Measurements from ENCODE around the gene DNAH10. TPM values are rescaled to one million over a fixed set of nuclear protein-coding genes. Genes with fewer than 3 reads are reported as not detected.

Gene DNAH10
- total RNA-seq, 1 experiment from 2014 or later, result not detected

DNA sequence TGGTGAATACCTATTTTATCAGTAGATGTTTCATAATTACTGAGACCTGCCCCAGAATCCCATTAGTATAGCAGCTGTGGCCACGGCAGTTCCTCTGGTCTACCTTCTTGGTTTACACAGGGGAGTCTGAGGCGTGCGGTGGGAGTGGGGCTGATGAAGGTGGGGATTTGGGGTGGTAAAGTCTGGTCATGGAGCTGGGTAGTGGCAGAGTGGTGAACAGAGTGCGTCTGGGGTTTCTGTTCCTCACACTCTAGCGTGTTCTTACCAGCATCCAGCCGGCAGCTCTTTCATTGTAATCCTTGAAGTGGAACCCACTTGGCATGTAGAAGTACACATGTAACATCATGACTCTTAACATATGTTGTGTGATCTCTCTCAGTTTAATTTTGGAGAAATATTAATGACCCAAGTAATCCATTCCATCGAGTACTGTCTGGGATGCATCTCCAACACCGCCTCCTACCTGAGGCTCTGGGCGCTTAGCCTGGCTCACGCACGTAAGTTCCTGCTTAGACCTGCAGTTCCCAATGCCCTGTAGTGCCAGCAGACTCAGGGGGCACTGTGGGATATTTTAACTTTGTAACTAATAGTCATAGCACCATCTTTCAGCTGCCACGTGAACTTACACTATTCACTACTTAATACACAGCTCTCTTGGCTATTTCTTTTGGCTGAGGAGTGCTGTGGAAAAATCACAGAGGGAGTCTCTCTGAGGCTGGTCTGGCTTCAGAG lies 7.9 kb upstream of the DNAH10 start:
- Histone ChIP-seq H3K27me3 (ENCODE audit: insufficient read depth, low read depth) (no peaks in the 10 kb centered on the region), H3K27ac (no peak overlapping the region), H3K9me2 (ENCODE audit: insufficient read depth) (no peaks in the 10 kb centered on the region), H2AFZ (no peak overlapping the region), H3K4me2 (no peak overlapping the region), H3K36me3 (ENCODE audit: low read depth) (no peaks in the 10 kb centered on the region; the same call in 1 of the 2 replicates), H3K4me3 (no peak overlapping the region), H4K20me1 (ENCODE audit: insufficient read depth) (no peaks in the 10 kb centered on the region), H3F3A (ENCODE audit: insufficient read depth, low read depth) (no peaks in the 10 kb centered on the region), H3K4me1 (replicated peaks; ENCODE audit: insufficient read depth) (no peaks in the 10 kb centered on the region), H3K9me3 (ENCODE audit: insufficient read depth, low read depth) (no peaks in the 10 kb centered on the region), H3K79me2 (ENCODE audit: low read depth) (no peaks in the 10 kb centered on the region)
- ChIA-PET CTCF (no interaction called here), POLR2A (ENCODE audit: unreplicated experiment) (no interaction called here)
- BruUV-seq (replicated peaks), result no TSS peak
- intact Hi-C loops (cut with micrococcal nuclease; ENCODE audit: unreplicated experiment), result no loop called here
- DNase-seq, result no peak
- TF ChIP-seq, protein P1, sequence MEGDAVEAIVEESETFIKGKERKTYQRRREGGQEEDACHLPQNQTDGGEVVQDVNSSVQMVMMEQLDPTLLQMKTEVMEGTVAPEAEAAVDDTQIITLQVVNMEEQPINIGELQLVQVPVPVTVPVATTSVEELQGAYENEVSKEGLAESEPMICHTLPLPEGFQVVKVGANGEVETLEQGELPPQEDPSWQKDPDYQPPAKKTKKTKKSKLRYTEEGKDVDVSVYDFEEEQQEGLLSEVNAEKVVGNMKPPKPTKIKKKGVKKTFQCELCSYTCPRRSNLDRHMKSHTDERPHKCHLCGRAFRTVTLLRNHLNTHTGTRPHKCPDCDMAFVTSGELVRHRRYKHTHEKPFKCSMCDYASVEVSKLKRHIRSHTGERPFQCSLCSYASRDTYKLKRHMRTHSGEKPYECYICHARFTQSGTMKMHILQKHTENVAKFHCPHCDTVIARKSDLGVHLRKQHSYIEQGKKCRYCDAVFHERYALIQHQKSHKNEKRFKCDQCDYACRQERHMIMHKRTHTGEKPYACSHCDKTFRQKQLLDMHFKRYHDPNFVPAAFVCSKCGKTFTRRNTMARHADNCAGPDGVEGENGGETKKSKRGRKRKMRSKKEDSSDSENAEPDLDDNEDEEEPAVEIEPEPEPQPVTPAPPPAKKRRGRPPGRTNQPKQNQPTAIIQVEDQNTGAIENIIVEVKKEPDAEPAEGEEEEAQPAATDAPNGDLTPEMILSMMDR (conservative IDR thresholded peaks at IDR 0.05), result no peak
- no peak for TF ChIP-seq EZH2 (IDR thresholded peaks at IDR 0.05; ENCODE audit: low read depth)

DNA sequence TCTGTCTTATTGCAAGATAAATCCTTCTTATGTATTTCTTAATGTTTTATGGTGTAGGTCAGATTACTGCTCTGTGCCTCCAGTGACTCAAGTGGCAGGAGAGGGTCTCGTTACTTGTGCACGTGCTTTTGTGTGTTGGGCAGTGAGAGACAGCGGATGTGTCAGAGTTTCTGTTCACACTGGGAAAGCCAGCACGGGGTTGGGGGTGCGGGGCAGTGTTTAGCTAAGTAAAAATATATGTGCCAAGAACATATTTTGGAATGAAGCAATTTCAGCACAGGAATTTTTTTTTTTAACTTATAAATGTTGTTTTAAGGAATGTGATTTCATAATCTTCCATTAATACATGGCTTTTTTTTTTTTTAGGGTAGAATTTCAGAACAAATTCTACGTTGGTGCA lies 4.5 kb upstream of the DNAH10 start:
- TF ChIP-seq EZH2 (IDR thresholded peaks at IDR 0.05; ENCODE audit: low read depth), result no peak
- TF ChIP-seq, protein P1 (conservative IDR thresholded peaks at IDR 0.05), result no peak
- POLR2A ChIA-PET (ENCODE audit: unreplicated experiment), result no interaction called here
- Histone ChIP-seq H3K4me3 (no peak overlapping the region), H3K4me2 (no peak overlapping the region), H3K9me2 (ENCODE audit: insufficient read depth) (no peaks in the 10 kb centered on the region), H3F3A (ENCODE audit: insufficient read depth, low read depth) (no peaks in the 10 kb centered on the region), H3K27me3 (ENCODE audit: insufficient read depth, low read depth) (no peaks in the 10 kb centered on the region), H3K9me3 (ENCODE audit: insufficient read depth, low read depth) (no peaks in the 10 kb centered on the region), H3K79me2 (ENCODE audit: low read depth) (no peaks in the 10 kb centered on the region), H2AFZ (no peak overlapping the region), H3K4me1 (replicated peaks; ENCODE audit: insufficient read depth) (no peaks in the 10 kb centered on the region), H3K36me3 (ENCODE audit: low read depth) (no peaks in the 10 kb centered on the region; the same call in 1 of the 2 replicates), H4K20me1 (ENCODE audit: insufficient read depth) (no peaks in the 10 kb centered on the region), H3K27ac (no peak overlapping the region)
- CTCF ChIA-PET, result no interaction called here
- no peak for DNase-seq
- no TSS peak for BruUV-seq (replicated peaks)
- intact Hi-C loops (cut with micrococcal nuclease; ENCODE audit: unreplicated experiment), result no loop called here

DNA sequence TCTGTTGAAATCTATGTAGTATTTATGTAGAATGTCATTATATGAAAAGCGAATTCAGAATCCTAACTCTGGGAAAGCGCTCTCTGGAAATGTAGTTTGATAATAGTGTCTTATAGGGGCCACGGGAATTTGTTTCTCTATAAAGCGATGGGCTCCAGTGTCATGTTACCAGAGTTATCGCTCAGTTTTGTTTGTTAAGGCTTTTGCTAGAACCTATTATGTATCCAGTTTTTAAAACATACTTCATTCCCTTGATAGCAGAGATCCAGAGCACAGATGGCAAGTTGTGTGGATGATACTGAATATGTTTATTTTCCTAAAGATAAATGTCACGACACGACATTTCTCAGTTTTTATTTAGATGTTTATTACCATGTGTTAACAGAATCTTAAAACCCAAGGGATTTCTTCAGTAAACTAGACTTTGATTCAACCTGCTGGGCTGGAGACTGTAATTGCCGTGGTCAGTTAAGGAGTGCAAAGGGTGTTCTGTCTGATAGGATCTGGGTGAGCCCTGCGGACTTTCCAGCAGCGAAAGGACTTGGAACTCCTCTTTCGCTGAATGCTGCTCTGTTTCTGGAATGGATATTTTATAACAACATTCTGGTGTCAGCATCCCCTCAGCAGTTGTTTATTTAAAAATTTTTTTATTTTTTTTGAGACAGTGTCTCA lies 1.7 kb upstream of the DNAH10 start:
- H3K4me2 ChIP-seq, result no peak overlapping the region
- no peak for DNase-seq
- no peaks in the 10 kb centered on the region for H3K4me1 ChIP-seq (replicated peaks; ENCODE audit: insufficient read depth)
- H3K79me2 ChIP-seq (ENCODE audit: low read depth), result no peaks in the 10 kb centered on the region
- H3K27ac ChIP-seq, result no peak overlapping the region
- ChIA-PET POLR2A (ENCODE audit: unreplicated experiment) (no interaction called here), CTCF (no interaction called here)
- intact Hi-C loops (cut with micrococcal nuclease; ENCODE audit: unreplicated experiment), result no loop called here
- no peaks in the 10 kb centered on the region for H3K9me2 ChIP-seq (ENCODE audit: insufficient read depth)
- H3K36me3 ChIP-seq (ENCODE audit: low read depth), result no peaks in the 10 kb centered on the region
- no peak overlapping the region for H3K4me3 ChIP-seq
- TF ChIP-seq EZH2 (IDR thresholded peaks at IDR 0.05; ENCODE audit: low read depth), result no peak
- TF ChIP-seq, protein P1 (conservative IDR thresholded peaks at IDR 0.05), result no peak
- H2AFZ ChIP-seq, result no peak overlapping the region
- BruUV-seq (replicated peaks), result no TSS peak
- no peaks in the 10 kb centered on the region for H3K9me3 ChIP-seq (ENCODE audit: insufficient read depth, low read depth)
- H3K27me3 ChIP-seq (ENCODE audit: insufficient read depth, low read depth), result no peaks in the 10 kb centered on the region
- no peaks in the 10 kb centered on the region for H3F3A ChIP-seq (ENCODE audit: insufficient read depth, low read depth)
- no peaks in the 10 kb centered on the region; the same call in 1 of the 2 replicates for H4K20me1 ChIP-seq (ENCODE audit: insufficient read depth)
